Hematopoietic multipotent progenitor cell treated with erythropoietin and hydrocortisone succinate and interleukin-3 and kit ligand, for 4 days (in vitro differentiated cells): ENCODE measurements around the gene NOCT.
"Not testable (repeated sequence)": the region's sequence is repeated elsewhere in the genome, so short reads cannot be mapped to it uniquely, and the experiment has no call there.

Source experiments
- DNase-seq: peaks from one replicate; pipeline ENCODE4 v3.0.0-alpha.2; 2015

NOCT gene

DNA sequence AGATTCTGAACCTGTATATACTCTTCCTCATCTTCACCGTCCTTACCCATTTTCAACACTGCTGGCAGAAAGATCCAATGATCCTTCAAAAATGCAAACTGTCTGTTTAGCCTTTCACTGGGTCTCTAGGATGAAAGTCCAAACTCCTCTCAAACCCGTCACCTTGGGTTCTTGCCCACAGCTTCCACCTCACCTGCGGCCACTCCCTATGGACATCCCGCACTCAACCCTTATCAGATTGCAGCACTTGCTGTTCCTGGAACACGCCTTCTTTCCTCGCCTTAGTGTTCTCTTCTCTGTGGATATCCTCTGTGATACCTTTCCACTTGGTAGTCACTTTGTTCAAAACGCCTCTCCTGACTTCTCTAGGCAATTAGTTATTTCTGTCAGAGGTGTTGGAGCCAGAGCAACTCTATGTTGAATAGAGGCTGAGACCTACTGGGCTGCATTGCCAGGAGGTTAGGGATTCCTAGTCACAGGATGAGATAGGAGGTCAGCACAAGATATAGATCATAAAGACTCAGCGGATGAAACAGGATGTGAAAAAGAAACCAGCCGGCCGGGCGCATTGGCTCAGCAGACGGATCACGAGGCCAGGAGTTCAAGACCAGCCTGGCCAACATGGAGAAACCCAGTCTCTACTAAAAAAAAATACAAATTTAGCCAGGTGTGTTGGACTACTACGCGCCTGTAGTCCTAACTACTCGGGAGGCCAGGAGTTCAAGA, 4.2 kb upstream of the NOCT start:
- no peak for DNase-seq

DNA sequence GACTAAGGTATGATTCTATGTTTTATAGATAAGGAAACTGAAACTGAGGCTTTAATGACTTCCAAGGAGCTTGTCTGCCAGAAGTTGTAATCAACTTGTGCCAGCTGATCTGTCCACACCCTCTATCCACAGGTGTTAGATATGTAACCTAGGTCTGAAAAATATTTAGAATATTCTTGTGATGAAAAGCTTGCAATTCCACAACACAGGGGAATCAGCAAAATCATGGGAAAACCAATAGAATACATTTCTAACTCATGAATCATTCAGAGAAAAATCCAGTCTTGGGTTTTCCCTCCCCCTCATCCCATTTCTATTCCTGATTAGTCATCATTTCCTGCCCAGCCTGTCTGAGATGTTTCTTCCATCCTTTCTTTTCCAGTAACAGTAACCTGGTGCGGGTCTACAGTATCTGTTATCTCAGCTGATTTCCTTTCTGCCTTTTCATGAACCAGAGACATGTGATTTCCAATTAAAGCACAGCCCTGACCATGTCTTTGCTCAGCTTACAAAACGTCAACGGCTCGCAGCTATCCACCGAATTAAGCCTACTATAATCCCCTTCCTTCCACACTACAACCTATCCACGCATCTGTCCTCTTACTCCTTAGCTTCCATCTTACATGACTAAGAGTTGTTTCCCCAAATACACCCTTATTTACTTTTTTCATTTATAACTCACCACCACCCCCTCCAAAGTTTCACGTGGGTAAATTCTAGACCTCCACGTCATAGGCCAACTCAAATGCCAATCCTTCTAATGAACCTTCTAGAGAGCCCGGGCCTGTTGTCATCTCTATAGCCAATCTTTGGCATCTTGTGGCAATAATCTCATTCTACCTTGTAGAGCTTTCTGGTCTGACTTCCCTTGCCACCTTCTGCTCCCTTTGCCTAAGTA, 961 bp upstream of the NOCT start:
- DNase-seq: peak; percentile 51

DNA sequence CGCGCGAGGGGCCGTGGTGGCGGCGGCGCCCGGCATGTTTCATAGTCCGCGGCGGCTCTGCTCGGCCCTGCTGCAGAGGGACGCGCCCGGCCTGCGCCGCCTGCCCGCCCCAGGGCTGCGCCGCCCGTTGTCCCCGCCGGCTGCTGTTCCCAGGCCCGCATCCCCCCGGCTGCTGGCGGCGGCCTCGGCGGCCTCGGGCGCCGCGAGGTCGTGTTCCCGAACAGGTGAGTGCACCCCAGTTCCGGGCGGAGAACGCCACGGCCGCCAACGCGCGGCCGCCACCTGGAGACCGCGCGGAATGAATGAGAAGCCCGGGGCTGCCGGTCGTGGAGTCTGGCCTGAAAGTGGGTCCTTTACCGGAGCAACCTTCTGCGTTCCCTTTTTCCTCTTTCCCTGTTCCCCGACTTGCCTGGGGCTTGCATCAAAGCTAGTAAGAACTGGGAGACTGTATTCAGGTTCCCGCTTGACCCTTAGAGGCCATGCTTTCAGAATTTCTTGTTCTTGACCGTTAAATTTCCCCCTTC, 429 bp downstream of the NOCT start:
- DNase-seq: peak; percentile 67

DNA sequence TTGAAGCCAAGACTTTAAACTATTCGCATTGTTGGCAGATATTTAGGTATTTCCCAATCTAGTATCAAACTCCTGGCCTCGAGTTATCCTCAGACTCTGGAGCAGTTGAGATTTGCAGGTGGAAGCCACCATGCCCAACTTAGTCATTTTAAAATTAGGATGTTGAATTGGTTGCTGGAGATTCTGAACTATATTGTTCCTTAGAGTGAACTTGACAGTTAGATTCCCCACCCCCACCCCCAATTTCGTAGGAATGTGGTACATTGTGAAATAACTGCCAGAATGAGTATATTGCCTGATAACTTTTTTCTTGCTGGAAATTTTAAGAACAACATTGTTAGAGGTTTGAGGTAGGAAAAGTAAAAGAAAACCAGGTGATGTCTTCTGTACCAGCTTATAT, 2.3 kb downstream of the NOCT start:
- DNase-seq: peak; percentile 51

DNA sequence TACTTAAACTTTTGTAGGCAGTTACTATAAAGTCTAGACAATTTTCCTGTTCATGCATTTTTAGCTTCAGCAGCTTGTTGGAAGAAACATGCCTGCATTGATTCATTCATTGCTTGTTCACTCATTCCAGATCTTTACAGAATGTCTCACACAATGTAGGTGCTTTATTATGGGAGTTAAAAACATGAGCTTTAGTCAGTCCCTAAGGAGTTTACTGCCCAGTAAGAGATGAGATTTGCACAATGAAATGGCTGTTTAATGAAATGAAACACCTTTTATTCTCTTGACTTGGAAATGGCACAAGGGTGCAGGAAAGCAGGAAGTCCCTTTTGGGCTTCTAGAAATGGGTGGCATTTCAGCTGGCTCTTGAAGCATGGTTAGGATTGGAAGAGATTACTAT, 2.9 kb downstream of the NOCT start:
- no peak for DNase-seq

DNA sequence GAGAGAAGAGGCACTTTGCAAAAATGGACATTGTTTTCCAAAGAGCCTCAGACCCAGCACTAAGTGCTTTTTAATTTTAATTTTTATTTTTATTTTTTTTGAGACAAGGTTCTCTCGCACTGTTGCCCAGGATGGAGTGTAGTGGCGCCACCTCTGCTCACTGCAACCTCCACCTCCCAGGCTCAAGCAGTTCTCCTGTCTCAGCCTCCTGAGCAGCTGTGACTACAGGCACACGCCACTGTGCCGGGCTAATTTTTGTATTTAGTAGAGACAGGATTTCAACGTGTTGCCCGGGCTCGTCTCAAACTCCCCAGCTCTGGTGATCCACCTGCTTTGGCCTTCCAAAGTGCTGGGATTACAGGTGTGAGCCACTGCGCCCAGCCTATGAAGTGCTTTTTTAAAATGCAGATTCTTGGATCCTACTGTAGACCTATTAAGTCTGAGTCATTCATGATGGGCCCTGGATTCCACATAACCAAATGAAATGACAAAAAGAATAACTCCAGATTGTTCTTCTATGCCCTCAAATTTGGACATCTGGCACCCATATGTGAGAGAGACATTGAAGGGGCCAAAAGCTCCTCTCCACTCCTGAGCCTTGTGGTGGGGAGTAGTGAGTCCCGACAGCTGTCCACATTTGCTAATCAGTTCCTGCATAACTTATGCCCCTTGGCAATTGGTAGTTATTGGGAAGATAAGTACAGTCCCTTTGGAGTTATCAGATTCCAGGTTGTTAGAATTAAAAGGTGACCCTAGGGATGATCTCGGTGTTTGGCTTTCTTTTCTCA, 3.6 kb downstream of the NOCT start:
- no peak for DNase-seq

DNA sequence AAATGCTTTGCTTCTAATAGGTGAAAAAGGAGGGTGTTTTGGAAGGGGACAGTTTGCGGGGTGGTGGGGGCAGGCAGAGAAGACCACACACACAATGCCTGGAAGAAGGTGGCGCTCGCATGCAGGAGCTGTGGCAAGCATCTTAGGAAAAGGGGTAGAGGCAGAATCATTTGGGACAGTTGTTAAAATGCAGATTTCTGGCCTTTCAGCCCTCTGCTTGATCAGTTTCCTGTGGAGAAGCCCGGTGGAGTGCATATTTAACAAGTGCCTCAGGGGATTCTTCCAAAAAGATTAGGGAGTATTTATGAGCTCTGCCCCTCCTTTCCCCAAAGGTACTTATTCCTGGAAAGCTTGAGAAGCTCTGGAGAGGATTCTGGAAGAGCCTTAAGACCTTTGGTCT, 4.8 kb downstream of the NOCT start:
- no peak for DNase-seq

DNA sequence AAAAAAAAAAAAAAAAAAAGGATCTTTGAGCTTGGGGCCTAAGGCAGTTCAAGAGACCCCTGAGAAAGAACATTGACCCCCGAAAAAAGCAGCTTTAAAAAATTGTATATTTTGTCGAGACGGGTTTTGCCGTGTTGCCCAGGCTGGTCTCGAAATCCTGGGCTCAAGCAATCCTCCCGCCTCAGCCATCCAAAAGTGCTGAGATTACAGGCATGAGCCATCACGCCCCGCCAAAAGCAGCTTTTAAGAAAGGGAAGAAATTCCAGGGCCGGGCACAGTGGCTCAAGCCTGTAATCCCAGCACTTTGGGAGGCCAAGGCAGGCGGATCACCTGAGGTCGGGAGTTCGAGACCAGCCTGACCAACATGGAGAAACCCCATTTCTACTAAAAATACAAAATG, 5.5 kb downstream of the NOCT start:
- DNase-seq: not testable (repeated sequence)

DNA sequence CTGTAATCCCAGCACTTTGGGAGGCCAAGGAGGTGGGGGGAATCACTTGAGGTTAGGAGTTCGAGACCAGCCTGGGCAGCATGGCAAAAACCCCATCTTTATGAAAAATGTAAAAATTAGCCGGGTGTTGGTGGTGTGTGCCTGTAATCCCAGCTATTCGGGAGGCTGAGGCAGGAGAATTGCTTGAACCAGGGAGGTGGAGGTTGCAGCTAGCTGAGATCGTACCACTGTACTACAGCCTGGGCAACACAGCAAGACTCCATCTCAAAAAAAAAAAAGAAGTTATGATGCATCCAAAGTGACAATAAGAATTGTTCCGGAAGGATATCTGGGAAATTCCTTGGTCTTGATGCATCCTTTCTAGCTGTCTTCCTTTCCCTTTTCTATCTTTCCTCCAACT, 7.3 kb downstream of the NOCT start:
- DNase-seq: no peak

DNA sequence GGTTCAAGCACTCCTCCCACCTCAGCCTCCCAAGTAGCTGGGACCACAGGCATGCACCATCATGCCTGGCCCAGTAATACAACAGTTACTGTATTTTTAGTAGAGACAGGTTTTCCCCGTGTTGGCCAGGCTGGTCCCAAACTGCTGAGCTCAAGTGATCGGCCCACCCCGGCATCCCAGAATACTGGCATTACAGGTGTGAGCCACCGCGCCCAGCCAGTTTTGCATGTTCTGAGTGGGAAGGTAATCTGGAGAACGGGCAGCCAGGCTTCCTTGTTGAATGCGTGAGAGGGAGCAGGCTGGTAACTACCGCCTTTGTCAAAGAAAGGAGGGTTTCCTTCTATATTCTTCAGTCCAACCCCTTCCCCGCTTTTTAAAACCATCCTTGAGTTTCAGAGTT, 9.1 kb downstream of the NOCT start:
- no peak for DNase-seq

DNA sequence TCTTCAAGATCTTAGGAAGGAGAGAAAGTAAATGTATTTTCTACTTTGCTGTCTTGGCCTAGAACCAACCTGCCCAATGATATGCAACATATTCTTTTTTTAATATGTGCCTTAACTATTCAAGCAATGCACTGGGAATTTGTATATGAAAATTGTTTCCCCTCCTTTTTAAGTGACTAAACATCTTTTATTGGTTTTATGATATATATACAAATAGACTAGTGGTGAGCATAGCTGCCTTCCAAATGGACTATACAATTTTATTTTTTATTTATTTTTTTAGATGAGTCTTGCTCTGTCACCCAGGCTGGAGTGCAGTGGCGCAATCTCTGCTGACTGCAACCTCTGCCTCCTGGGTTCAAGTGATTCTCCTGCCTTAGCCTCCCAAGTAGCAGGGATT, 10.3 kb downstream of the NOCT start:
- DNase-seq: no peak

DNA sequence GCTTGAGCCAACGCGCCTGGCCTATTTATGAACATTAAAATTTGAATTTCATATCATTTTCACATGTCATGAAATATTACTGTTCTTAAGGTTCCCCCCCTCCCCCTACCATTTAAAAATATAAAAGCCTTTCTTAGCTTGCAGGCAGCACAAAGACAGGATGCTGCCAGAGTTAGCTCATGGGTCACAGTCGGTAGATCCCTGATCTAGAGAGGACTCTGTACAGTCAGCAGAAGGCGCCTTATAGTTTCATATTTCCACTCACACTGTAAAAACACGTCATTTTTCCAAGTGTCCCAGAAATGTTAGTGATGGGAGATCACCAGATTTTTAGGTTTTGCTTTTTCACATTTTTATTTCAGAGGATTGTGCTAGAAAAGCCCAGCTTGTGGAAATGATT, 12.2 kb downstream of the NOCT start:
- DNase-seq: no peak

DNA sequence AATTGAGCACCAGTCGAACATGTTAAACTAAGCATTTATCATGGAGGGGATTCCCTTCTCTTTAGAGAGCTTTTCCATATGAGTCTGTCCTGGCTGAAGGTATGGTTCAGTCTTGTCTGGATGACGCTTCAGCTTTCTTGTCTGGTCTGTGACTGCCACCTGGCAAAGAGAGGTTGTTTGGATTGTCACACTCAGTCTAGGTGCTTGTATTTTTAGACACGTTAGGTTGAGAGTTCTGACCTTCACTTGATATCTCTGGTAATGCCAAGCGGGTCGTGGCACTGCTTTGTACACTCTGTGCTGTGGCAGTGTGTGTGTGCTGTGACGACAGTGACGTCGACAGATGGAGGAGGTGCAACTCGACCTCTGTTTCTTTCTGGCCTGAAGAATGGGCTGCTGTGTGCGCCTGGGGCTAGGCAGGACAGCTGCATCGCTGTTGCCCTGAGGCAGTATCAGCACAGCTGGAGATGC, 12.6 kb downstream of the NOCT start:
- DNase-seq: no peak

DNA sequence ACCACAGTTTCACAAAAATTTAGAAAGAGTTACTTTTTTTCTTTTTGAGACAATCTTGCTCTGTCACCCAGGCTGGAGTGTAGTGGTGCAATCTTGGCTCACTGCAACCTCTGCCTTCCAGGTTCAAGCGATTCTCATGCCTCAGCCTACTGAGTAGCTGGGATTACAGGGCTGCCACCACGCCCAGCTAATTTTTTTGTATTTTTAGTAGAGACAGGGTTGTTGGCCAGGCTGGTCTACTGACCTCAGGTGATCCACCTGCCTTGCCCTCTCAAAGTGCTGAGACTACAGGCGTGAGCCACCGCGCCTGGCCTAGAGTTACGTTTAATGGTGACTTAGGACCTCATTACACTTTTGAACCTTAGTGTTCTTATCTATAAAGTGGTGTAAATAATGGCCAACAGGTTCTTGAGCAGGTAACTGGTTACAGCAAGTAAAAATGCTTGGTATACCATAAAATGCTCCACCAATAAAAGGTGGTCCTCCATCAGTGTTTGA, 14.3 kb downstream of the NOCT start:
- DNase-seq: not testable (repeated sequence)

DNA sequence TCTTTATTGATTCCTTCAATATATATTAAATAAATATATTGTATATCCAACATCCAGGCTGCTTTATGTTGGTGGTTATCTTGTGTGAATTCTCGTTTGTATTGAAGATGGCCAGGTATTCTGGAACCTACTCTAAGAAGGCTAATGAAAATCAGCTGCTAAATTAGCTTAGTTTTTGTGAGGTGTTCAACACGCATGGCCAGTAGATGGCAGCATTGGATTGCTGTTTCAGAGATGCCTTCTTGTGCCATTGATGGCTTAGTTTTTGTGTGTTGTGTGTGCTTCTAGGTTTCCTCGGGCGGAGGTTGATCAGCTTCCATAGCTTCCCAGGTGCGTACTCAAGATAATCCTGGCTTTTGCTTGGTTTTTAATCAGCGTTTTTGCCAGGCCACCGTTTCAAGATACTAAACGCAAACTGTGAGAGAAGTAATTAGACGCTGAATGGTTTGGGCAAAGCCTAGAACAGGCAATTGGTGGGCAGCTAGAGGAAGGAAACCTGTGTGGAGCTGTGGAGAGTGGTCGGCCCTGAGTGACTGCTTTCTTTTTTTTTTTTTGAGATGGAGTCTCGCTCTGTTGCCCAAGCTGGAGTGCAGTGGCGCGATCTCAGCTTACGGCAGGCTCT, 15.1 kb downstream of the NOCT start:
- peak; percentile 91 for DNase-seq

DNA sequence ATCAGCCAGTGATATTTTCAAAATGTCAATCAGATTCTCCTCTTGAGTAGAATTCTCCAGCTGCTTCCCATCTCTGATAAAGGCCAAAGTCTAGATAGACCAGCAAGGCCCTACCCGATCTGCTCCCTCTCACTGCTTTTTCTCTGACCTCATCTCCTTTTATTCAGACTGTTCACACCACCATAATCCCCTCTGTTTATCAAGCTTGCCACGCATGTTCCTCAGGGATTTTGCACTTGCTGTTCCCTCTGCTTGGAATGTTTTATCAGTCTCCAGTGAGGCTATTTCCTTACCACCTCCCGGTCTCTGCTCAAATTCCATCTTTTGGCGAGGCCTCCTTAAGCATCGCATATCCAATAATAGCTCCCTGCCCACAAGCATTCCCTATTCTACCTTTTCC, 20.1 kb downstream of the NOCT start:
- no peak for DNase-seq

DNA sequence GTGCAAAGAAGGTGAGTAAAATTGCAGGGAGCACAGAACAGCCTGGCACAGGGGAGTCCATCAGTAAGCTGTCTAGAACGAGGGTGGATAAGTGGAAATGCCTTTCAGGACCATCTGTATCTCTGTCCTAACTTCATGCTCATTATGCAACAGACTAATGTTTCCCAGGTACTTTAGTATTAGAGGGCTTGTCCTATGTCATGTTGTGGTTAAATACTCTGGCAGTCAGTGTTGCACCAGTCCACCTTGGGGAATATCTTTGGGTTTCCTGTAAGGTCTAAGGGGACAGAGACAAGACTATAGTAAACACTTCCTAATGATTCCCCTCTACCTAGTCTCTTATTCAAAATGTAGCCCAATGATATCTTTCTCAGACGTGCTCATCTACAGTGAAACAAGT, 21.3 kb downstream of the NOCT start:
- DNase-seq: no peak

DNA sequence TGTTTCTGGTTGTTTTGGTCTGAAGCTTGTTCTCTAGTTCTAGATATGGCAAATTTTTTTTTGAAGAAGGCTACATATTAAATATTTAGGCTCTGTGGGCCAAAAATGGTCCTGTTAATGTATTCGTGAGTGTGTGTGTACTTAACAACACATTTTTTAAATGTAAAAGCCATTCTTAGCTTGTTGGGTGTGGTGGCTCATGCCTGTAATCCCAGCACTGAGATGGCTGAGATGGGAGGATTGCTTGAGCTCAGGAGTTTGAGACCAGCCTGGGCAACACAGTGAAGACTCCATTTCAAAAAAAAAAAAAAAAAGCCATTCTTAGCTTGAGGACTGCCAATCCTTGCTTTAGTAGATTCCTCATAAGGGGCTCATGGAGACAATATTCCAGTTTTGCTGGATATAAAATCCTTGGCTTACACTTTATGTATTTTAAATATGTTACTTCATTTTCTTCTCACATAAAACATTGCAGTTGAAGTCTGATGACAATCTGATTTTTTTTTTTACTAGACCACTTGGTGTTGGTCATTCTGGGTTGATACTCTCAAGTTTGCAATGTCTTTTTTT, 23.4 kb downstream of the NOCT start:
- DNase-seq: no peak

DNA sequence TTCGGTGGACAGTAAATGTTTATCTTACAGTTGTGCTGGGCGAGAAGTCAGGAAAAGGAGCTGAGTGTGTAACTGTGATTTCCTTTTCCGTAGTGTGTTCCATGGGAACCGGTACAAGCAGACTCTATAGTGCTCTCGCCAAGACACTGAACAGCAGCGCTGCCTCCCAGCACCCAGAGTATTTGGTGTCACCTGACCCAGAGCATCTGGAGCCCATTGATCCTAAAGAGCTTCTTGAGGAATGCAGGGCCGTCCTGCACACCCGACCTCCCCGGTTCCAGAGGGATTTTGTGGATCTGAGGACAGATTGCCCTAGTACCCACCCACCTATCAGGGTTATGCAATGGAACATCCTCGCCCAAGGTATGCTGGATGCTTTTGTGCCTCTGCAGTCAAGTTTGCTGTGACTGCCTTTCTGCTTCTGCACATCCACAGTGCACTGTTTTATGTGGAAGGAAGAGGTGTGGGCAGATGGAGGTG, 27.4 kb downstream of the NOCT start:
- no peak for DNase-seq

DNA sequence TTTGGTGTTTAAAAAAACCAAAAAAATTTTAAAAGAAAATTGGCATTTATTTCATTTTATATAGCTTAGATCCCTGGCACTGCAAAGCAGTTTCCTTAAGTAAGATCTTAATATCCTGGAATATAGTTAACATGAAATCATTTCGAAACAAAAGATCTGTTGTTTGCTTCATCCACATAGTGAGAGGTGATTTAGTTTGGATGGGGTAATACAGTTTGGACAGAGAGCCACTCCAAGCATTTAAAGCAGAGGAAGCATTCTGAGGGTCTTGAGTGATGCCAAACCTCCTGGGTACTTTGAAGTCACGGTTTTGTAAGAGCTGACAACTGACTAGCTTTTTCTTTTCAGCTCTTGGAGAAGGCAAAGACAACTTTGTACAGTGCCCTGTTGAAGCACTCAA, 28.7 kb downstream of the NOCT start:
- DNase-seq: no peak

DNA sequence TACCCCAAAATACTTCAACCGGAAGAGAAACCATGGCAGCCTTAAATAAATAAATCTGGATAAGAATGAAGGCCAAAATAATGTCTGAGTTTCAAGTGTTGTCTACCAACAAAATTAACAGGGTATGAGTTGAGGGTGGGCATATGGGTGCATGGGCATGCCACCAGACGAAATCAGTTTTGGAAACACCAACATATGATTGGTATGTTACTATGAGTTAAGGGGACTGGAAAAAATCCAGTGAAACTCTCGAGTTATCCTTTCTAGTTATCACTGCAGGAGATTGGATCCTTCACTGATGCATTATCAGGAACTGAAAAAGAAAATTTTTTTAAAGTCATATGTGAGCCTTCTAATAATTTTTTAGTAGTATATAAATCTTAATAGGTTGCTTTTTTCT, 32.4 kb downstream of the NOCT start:
- DNase-seq: no peak

DNA sequence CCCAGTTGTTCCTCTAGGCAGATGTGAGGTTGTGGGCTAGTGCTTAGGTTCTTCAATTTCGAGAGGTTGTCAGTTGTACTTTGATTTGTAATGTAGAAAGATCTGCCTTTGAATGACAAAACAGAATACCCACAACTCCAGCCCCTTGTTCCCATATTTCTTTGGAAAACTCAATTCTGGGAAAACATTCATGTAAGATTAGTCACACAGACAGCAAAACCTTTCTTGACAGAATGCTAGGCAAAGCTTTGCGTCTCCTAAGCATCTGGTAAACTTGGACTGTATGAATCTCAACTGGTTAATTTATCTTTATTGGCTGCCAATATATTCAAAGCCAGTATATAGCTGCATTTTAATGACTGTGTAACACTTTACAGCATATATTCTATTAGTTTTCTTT, 34.9 kb downstream of the NOCT start:
- DNase-seq: no peak
